HL-60/S4 treated with phorbol 12-myristate 13-acetate at 8.2 ng/mL for 4 days and 3 days (cell line): ENCODE data around the gene MOB2.

Source experiments
- in situ Hi-C: fragments of 300-500 bp; cut with MboI; formaldehyde crosslinking; loops from 2 replicates; pipeline ENCODE4 v1.15.0; 2022; ENCODE audit warnings: low sequenced_read_pairs

The MOB2 gene

DNA sequence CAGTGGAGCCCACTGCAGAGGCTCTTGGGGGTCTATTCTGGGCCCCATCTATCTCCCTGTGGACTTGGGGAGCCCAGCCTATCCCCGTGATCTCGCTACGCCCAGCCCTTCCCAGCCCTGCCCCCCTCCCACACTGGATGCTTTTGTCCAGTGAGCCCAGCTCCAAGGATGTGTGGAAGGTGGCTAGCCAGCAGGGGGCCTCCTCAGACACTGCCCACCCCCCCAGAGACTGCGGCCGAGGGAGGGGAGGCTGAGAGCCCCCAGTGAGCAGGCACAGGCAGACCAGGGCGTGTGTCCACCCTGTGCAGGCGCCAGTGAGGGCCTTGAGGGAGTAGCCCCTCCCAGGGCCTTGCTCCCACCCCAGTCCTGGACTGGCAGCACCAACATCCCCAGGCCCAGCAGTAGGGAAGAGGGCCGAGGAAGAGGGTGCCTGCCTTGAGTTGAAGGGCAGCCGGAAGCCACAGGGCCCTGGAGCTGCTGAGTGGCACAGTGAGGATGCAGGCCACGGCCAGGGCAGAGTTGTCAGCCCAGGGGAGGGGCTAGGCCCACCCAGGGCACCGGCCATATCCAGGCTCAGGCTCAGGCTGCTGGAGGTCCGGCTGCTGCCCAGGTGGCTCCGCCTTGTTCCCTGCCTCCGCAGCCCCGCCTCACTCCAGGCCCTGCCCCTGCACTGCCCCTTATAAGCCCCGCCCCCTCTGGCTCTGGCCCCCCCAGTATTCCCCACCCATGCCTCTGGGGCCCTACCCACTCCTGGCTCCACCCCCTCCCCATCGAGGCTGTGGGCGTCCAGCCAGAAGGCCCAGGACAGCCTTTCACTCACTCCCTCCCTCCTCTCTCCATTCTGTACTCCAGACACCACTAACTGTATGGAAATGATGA lies 28.0 kb downstream of the MOB2 start:
- in situ Hi-C loops = no loop called here

DNA sequence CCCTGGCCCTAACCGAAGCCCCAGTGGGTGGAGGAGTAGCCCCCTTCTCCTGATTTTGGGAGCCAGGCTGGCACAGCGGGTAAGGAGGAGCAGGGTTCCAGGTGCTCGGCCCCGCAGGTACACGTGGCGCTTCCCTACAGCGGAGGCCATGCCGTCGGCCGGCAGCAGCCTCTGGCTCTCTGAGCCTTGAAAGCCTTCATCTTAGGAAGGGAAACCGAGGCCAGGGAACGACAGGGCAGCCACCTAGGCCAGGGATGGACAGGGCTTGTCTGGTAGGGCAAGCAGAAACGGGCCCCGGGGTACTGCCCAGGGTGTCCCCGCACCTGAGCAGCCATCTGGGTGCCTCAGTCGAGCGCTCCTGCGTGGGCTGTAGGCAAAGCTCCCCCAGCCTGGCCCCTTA lies 28.7 kb downstream of the MOB2 start:
- in situ Hi-C loops = no loop called here

DNA sequence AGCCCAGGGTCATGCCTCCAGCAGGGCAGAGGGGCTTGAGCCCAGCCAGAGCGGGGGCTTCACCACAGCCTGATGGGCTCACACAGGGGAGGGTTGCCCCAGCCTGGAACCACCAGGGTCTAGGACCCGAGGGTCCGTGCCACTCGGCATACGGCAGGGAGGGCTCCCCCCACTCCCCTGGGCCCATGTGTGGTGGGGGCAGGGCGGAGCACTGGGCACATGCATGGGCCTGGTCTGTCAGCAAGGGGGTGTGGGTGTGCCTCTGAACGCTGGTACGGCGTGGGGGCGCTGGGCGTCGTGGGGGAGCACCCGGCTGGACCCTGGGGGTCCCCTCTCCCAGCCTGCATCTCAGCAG lies 29.3 kb downstream of the MOB2 start:
- in situ Hi-C loops = no loop called here

DNA sequence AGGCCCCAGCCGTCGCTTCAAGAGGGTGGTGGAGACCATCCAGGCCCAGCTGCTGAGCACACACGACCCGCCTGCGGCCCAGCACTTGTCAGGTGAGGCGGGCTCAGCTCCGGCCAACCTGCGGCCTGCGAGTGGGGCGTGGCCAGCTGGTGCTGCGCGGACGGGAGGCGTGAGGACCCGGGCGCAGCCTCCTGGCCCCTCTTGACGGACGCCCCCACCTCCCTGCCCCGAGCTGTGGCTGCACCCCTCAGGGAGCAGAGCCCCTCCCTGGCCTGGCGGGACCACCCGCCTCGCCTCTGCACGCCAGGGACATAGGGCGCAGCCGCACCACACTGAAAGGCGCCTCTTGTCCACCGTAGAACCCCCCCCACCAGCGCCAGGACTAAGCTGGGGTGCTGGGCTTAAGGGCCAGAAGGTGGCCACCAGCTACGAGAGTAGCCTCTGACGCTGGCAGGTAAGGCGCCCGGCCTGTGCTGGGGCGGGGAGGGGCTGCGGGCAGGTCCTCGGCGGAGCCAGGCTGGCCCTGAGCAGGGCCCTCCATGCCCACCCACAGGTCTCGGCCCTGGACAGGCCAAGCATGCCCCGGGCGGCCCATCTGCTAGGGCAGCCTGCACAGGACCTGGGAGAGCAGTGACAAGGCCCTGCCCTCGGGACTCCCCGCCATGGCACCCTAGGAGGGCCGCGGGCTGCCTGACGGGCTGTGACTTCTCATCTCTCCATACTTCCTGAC lies 29.8 kb downstream of the MOB2 start:
- in situ Hi-C loops = no loop called here

DNA sequence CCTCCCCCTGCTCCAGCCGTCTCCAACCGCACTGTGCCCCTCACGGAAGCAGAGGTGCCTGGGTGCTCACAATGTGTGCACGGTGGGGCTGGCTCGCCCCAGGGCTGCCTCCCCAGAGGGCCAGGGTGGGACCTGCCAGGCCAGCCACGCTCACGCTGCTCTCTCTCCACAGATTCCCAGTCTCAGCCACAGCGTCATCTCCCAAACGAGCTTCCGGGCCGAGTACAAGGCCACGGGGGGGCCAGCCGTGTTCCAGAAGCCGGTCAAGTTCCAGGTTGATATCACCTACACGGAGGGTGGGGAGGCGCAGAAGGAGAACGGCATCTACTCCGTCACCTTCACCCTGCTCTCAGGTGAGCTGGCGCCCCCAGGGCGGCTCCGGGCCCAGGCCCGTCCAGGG lies 30.4 kb downstream of the MOB2 start:
- in situ Hi-C loops = no loop called here

DNA sequence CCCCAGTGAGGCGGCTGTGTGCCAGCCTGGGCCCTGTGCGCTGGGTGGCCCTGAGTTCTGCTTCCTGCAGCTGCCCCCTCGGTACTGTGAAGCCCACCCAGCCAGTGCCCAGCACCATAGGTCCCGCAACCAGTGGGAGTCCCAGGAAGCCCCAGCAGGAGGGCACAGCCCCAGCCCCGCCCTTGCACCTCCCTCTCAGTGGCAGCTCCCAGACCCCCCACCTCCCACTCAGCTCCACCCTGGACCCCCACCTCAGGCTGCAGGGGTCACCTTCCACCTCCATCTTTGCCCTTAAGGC lies 30.9 kb downstream of the MOB2 start:
- in situ Hi-C loops = no loop called here

DNA sequence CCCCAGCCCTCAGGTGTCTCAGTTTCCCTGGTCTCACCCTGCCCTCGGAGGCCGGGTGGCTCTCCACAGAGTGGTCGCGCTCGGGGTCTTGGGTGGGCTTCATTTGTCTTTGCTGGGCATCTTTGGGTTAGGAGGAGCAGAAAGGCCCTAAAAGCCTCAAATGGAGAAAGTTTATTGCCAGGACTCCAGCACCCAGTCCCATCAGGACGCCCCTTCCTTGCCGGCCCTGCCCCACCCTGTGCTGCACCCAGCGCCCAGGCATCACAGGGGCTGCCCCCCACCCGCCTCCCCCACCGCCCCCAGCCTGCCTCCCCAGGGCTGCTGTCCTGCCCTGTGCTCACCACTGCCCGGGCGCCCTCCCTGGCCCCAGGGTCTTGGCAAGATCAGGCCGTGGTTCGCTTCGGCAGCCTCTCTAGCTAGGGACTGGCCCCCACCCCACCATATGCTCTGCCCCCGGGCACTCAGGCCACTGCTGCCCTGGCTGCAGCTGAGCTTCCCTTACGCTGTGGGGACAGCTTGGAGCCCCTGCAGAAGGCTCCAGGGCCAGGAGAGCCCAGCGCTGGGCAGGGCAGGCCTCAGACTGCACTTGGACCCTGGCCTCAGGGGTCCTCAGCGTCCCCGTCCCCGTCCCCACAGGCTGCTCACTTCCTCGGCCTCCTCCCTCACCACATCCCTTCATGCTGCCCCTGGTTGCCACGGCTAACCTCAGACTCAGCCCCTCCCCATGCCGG lies 31.4 kb downstream of the MOB2 start:
- in situ Hi-C loops = no loop called here

DNA sequence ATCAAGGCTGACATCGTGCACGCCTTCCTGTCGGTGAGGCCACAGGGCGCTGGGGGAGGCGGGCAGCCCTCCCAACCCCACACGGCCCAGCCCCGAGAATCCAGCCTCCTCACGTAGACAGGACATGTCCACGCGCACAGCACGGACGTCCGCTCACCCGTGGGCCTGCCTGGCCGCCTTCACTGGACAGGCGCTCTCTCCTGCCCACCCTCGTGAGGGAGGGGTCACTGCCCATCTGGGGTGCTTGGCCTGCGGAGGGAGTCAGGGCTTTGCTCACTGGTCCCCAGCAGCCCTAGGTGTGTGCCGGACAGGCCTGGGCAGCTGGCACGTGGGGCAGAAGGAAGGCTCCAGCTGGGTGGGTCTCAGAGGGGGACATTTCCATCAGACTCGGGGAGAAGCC lies 32.0 kb downstream of the MOB2 start:
- in situ Hi-C loops = no loop called here

DNA sequence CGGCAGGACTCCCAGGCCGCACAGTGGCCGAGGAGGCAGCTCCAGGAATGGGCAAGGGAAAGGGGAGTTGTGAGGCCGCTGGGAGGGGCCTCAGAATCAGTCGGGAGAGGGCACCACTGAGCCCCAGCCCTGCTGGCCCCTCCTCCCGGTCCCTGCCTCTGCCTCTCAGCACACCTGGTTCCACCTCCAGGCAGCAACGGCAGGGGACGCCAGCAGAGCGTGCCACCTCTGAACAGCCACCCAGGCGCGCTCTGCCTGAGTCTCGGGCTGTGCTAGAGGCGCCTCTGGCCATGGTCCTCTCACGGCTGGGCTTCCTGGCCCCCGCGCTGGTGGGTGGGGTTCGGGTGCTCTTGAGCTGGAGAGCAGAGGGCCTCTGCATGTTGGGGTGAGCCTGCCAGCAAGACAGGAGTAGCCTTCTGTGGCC lies 33.0 kb downstream of the MOB2 start:
- in situ Hi-C loops = no loop called here

DNA sequence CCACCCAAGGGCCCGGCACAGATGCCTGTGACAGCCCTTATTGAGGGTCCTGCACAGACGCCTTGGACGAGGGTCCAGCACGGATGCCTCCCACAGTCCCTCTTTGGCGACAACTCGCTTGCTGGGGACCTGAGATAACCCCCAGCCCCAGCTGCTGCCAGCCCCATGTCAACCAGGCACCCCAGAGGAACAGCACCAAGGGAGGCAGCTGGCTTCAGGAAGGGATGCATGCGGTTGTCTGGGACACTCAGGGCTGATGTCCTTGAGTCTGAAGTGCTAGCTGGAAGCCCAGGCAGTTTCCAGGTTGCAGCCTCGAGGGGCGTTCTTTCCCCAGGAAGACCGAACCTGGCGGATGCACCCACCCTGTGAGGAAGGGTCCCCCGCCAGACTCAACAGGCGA lies 33.8 kb downstream of the MOB2 start:
- in situ Hi-C loops = no loop called here

DNA sequence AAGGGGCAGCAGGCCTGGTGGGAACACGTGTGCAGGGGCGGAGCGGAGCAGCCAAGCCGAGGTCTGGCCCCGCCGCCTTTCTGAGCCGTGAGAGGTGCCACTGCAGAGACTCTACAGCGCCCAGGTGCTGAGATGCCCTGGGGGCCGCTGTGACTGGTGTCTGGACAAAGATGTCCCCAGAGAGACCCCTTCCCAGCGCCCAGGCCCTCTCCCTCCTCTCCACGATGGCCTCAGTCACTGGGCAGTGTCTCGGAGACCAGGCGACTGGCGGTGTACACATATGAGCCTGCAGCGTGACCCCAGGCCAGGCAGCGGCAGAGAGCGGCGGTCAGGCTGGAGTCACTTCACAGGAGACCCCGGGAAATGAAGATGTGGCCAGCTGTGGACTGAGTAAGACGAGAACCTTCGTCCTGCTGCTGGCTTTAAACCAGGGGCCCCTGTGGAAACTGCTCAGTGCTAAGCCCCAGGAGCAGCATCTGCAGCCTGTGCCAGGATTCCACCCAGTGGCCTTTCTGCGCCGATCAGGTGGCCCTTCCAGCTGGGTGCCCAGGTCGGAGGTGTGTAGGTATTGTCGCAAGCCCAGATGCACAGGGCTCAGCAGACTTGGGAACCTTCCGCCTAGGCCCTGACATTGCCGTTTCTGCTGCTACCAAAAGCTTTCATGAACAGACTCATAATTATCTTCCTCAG lies 34.7 kb downstream of the MOB2 start:
- in situ Hi-C loops = no loop called here

DNA sequence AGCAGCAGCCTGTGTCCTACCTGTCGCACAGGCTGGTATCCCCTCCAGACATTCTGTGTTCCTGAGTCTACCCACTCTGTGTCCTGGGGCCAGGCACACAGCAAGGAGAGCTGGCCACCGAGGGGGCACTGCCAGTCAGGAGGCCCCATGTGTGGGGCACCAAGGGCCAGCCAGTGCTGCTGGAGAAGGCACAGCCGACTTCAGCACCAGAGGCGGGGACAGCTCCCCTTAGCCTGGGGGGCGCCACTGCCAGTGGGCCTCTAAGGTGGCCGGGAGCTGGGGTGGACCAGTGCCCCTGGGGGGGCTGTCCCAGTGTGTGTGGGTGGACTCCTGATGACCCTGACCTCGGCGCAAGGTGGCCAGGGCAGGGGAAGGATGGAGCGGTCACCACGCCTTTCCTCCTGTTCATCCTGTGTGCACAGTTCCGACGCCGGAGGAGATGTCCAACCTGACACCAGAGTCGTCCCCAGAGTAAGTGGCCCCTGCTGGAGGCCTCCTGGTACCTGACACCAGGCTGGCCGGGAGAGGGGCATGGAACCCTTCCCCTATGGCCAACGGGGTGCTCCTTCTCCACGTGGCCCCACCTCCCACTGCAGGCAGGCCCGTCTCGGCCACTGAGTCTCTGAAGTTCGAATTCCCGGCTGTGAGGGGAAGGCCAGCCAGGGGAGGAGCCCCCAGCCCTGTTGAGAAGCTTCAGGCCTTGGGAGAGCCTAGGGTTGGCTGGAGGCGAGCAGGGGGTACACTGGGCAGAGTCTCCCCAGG lies 35.4 kb downstream of the MOB2 start:
- in situ Hi-C loops = no loop called here

DNA sequence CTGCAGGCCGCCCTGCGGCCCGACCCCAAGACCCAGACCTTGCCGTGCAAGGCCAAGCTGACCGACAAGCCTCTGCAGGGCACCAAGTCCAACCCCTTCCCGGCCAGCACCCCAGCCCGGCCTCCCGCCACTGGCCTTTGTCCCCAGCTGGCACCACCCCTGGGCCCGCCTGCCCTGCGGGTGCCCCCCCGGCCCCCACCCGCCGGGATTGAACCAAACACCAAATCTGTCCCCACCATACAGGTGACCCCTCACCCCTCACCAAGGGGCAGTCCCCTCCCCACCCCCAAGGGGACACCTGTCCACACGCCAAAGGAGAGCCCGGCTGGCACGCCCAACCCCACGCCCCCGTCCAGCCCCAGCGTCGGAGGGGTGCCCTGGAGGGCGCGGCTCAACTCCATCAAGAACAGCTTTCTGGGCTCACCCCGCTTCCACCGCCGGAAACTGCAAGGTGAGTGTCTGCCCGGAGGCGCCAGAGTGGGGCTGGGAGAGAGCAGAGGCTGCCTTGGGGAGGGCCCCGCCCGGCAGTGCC lies 36.2 kb downstream of the MOB2 start:
- in situ Hi-C loops = no loop called here

DNA sequence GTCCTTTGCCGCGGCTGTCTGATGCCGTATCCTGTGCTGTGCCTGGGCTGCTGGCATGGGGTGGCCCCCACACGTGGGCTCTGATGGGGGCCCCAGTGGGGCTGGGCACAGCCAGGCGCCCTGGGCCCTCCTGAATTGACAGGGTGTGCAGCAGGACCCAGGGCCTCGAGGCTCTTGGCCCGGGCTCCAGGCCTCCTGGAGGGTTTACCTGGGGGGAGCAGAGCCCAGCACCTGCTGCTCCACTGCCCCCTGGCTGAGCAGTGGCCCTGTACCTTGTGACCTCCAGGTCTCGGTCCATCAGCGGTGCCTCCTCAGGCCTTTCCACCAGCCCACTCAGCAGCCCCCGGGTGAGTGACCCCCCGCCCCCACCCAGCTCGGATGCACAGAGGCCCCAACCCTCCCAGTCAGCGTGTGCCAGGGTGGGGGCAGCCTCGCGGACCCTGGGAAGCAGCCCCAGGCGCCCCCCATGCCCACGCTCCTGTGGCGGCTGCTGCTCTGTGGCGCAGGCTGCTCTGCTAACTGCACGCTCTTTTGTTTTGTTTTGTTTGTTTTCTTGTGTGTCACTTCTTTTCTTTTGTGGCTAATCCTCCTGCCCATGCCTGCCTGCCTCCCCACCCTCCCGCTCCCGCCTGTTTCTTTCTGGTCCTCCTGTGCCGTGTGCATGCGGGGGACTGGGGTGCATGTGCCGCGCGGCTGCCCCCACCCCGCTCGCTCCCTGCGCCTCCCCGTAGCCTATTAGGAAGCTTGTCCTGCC lies 36.9 kb downstream of the MOB2 start:
- in situ Hi-C loops = no loop called here

DNA sequence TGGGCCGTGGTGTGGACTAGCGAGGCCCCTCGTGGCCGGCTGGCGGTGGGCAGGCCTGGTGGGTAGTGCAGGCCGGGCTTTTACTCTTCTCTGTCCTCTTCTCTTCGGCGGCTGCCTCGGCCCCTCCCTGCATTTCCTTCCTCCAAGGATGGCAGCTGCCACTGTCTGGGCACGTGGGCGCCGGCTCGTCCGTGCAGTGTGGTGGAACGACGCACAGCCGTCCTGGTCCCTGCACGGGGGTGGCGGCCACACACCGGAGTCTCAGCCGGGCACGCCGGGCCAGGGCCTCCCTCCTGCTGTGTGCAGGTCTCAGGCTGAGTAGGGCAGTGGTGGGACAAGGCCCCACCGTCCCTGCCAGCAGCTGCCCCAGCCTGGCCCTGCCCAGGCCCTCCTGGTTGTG lies 37.7 kb downstream of the MOB2 start:
- in situ Hi-C loops = no loop called here

DNA sequence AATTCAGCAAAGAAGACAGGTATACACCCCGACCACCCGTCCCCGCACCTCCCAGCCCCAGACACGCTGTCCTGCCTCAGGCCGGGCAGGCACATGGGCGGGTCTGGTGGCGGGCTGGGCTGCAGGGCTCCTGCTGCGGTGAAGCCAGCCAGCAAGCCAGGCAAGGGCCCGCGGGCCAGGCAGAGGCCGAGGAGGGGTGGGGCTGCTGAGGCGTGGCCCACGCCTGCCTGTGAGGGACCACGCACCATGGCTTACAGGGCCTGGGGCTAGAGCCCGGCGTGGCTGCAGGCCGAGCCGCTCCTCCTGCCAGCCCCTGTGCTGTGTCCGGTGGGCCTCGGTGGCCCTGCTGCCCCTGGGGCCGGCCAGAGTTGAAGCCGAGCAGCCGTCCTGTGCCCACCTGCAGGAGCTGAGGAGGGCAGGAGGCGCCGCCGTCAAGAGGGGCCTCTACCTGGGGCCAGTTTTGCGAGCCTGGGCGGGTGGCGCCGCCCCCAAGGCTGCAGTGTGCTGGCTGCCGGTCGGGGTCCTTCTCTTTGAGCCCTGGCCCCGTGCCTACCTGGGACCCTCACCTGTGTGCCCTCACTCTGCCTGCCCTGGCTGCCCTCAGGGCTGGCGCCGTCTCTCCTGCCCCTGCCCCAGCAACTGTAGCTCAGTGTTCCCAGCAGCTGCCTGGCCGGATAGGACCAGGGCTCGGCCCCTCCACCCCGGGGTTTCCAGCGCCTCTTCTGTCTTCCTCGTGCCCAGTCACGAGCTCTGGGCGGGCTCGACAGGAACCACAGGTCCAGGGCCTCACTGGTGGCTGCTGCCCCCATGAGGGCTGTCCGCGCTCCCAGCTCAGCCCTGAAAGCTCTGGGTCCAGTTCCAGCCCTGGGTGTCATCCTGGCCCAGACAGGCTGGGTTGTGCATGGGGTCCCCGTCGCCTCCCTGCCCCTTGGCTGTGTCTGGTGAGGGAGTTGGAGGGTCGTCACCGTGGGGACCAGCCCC lies 38.4 kb downstream of the MOB2 start:
- in situ Hi-C loops = no loop called here

DNA sequence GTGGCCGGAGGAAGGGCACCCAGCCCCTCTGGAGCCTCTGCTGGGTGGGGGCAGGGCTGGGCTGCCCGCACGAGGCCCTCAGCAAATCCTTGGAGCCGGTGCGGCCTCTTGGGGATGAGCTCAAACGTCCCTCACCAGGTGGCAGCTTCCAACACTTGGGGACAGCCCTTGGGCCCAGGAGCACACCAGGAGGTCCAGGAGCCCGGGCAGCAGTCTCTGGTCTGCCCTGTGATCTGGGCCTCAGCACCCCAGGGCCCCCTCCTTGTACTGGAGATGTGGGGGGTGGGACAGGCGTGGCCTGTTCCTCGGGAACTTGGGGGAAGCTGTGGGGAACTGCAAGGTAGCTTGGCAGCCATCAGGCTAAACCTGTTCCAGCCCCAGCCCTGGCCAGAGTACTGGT lies 40.0 kb downstream of the MOB2 start:
- in situ Hi-C loops = no loop called here

DNA sequence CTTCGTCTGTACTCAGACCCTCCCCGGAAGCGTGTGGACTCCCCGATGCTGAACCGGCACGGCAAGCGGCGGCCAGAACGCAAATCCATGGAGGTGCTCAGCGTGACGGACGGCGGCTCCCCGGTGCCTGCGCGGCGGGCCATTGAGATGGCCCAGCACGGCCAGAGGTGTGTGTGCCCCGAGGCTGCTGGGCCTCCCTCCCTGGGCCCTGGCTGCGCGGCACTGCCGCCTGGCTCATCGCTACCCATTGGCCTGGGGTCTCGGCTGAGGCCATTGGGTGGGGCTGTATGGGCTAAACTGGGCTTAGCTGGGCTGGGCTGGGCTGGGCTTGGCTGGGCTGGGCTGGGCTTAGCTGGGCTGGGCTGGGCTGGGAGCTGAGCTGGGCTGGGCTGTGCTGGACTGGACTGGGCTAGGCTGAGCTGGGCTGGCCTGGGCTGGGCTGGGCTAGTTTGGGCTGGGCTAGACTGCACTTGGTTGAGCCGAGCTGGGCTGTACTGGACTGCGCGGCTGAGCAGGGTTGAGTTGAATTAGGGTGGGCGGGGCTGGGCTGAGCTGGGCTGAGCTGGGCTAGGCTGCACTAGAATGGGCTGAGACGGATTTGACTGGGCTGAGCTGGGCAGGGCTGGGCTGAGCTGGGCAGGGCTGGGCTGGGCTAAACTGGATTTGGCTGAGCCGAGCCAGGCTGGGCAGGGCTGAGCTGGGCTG lies 40.7 kb downstream of the MOB2 start:
- in situ Hi-C loops = no loop called here
